LHCN-M2 (cell line): ENCODE data around the gene TBX3. TPM values are rescaled to one million over a fixed set of nuclear protein-coding genes. Genes with fewer than 3 reads are reported as not detected.

Experiments used
- DNase-seq: peaks from one replicate; pipeline ENCODE4 v3.0.0-alpha.2; 2012; ENCODE audit warnings: low read depth
- total RNA-seq: library from RNA; depleted of rRNA; stranded (reverse); fragments of >200 nt; gene quantifications from 2 replicates; pipeline ENCODE4 v1.2.3, GENCODE V29; 2014

TBX3 gene
- total RNA-seq, 1 experiment from 2014 or later: 19.3 TPM

DNA sequence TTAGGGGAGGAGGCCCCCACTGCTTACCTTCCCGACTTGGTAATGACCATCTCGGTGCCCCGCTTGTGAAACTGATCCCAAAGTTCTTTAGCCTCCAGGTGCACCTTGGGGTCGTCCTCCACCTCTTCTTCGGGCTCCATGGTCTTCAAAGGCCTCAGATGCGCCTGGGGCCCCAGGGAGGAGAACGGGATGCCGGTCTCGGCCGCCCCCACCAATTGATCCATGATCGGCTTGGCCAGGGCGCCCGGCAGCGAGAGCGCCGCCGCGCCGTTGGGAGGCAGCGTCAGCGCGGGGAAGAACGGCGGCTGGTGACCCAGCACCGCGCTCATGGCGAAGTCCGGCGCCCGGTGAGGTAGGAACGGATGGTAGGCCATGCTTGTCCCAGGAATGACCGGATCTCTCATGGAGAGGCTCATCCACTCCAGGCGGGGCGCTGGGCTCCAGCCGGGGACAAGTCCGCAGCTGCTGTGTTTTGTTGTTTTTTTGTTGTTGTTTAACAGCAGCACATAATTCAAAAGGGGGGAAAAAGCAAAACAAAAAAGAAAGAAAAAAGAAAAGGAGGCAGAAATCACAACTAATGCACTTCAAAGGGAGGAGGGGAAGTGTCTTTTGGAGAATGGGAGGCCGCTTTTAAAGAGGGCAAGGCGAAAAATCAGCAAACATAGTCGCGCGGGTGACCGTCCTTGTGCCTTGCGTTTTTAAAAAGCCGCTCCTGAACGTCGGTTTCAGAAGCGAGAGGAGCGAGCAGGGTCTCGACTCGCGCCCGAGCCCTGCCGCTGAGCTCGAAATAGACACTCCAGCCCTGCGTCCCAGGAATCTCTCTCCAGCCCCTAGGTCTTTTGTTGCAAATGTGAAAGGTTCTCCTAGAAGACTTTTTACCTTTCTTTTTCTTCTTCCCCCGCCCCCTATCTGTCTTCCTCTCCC, 928 bp downstream of the TBX3 start:
- peak; percentile 44 for DNase-seq

DNA sequence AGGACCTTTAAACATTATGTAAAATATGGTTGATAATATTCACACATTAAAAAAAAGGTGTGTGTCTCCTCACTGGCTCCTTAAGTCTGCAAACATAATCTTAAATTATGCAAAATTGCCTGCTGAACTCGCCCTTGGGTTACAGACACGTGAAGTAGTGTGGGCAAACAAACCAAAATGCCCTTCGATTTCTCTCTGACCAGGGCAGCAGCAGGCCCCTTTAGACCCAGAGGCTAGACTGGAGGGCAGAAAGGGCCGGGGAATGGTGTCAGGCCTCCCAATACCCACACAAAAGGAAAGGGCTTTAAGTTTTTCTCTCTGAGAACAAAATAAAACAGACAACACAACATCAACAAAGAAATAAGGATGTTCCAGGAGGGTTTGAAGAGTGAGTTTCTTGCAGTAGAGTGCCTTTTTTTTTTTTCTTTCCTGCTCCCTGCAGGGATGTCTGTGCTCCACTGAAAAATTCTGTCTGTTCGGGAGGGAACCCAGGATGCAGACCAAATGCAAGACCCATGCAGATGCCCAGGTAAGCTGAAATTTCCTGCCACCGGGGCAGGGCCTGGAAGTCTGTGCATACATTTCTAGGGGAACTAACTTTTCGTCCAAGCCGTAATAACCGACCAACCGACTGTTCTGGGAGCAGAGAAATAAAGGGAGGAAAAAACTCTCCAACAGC, 1.7 kb downstream of the TBX3 start:
- no peak for DNase-seq

DNA sequence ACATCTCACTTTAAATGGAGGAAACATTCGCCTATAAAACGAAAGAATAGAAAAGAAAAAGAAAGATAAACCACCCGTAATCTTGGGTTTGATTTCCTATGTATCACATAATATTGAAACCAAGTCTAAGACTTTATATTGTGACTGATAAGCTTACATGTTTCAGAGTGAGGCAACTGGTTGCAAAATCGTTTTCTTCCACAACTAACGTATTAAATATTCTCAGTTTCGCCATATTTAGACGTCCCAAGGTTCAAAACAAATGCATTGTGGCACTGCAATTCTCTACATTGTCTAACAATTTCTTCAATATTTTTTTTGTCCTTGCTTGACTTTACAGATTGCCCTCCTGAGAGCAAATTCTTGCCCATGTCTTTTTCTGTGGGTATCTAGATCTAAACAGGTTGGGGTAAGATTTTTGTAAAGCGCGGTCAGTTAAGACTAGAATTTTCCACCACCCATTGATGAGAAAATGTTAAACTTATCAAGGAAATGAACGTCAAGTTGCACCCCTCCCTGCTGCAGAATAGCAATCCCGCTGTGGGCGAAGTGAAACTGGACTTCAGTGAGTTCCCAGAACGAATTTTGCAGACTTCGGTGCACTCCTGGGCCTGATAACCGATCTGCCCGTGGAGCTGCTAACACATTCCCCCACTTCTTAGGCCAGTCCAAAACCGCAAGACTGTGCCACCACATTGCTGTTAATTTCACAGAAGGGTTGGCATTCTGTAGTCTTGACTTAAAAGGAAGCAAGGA, 2.7 kb downstream of the TBX3 start:
- DNase-seq: peak; percentile 55

DNA sequence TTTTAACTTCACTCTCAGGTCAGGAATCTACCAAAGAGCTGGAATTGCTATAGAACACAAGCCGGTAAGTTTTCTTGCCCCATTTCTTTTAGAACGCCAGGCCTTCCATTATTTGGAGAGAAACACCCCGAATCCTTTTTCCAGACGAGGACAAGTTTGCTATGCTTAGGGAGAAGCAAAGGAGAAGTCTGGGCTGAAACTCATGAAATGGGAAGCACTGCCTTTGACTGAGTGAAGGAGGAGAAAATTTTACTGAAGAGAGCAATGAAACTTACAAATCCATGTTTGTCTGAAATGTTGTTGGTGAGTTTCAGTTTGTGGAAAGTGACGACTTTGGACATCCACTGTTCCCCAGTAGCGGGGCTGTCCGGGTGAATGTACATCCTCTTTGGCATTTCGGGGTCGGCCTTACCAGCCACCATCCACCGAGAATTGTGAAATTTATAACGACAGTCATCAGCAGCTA, 3.3 kb downstream of the TBX3 start:
- no peak for DNase-seq

DNA sequence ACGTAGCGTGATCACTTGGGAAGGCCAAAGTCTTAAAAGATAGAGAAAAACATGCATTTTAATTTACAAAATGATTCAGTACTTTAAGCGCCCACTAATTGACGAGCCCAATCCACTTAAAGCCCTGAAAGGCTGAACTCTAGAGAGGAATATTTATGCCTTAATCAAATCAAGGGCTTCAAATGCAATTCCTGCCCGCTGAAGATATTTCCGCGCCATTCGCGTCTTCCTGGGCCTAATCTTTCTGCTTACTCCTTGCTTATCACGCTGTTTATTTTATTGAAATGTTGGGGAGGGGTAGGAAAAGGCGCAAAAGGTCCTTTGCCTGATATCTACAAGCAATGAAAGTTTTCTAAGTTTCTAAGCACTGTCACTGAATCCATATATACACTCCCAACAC, 4.0 kb downstream of the TBX3 start:
- no peak for DNase-seq

DNA sequence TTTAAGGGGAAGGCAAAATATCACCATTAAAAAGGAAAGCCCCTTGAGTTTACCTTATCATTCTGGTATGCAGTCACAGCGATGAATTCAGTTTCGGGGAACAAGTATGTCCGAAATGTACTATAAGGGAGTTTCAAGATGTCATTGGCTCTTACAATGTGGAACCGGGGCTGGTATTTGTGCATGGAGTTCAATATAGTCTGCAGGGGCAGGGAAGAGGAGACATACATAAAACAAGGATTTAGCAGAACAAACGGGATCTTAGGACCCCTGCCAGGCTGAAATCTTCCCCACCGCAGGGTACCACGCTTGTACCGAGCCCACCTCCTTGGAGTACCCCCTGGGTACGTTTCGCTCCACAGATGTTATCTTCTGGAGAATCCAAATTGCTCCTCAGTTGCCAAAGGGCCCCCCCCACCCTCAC, 4.5 kb downstream of the TBX3 start:
- DNase-seq: no peak

DNA sequence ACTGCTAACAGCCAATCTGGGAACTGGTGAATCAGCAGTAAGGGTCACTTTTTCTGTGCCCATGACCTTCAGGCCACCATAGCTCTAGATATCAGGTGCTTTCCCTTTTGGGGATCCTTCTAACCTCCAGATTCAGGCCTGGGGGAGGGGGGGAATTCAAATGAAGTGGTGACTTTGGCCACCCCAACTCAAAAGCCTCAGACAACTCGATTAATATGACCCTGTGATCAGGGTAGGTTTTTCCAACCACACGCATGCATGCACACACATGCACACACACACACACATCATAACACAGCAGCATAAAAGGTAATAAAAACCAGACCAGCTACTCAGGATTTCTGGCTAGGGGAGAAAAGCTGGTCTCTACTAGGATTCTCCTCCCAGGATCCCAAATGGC, 5.3 kb downstream of the TBX3 start:
- DNase-seq: no peak

DNA sequence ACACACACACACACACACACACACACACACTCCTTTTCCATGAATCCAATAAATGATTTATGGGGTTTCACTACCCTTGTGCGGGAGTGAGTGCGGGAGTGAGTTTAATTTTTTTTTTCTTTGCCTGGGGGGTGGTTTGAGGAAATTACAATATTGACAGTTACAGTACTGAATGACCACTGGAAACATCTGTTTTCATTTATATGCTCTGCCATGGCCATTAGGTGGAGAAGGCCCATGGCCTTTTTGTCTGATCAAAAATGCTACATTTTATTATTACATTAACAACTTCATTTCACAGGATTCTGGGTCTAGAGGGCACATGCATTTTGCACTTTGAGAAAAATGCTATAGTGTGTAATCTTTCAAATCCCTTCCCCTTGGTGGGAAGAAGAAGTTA, 5.9 kb downstream of the TBX3 start:
- no peak for DNase-seq

DNA sequence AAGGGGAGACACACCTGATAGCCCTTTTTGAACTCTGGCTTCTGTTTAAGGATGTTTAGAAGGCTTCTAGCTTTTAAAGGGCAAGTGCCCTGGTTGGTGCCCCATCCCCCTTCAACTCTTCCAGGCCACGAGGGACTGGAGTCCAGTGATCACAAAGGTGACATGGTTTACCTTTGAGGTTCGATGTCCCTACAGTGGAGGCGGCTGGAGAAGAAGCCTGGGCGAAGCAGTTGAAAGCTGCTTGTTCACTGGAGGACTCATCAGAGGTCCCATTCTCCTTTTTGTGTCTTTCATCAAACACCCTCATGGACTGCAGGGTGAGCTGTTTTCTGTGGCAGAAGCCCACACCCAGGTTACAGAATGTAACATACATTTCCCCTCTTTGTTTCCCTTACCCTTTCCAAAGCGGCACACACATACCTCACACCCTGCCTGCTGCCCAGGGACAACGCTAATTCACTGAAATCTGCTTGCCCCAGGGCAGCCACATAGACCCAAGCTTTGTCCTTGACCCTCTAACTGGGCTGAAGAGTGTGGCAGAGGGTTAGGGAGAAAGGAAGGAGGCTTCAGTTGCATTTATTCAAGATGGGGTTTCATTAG, 7.7 kb downstream of the TBX3 start:
- DNase-seq: no peak

DNA sequence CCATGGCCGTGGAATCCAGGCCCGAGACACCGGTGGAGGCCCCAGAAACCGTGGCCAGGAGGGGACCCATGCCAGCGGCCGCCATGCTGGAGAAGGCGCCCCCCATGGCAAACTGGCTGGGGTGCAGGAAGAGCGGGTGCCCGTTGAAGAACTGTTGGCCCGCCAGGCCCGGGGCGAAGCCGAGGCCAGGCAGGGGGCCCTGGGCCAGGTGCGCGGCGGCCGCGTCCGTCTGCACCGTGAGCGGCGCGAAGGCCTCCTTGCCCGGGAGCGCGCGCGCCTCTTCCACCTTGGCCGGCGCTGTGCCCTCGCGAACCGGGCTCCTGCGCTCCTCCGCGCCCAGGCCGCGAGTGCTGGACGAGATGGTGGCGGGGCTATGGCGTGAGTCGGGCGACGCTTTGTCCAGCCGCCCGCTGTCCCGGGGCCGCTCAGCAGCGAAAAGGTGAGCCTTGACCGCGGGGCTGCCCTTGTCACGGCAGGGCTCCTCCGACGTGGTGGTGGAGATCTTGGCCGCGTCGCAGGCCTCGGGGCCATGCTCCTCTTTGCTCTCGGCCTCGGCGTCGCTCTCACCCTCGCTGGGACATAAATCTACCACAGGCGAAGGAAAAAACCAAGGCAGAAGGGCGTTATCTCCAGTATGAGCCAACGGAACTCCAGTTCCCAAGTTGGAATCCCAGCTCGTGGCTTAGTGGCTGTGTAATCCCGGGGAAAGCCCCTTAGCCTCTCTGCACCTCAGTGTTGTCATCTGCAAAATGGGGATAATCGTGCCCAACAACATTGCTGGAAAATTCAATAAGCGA, 9.5 kb downstream of the TBX3 start:
- no peak for DNase-seq

DNA sequence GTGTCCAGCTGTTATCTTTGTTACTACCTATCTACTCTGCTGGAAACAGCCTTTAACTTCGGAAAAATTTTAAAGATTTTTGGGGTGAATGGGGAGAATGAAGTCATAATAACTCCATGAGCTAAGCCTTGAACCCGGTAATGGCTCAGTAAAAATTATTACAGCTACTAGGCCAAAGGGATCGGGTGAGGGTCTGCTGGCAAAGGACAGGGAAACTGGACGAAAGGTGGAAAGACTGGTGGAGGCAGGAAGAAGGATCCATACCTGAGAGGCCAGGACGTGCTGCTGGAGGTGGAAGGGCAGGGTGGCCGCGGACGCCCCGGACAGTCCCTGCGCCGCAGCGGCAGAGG, 10.1 kb downstream of the TBX3 start:
- DNase-seq: no peak

DNA sequence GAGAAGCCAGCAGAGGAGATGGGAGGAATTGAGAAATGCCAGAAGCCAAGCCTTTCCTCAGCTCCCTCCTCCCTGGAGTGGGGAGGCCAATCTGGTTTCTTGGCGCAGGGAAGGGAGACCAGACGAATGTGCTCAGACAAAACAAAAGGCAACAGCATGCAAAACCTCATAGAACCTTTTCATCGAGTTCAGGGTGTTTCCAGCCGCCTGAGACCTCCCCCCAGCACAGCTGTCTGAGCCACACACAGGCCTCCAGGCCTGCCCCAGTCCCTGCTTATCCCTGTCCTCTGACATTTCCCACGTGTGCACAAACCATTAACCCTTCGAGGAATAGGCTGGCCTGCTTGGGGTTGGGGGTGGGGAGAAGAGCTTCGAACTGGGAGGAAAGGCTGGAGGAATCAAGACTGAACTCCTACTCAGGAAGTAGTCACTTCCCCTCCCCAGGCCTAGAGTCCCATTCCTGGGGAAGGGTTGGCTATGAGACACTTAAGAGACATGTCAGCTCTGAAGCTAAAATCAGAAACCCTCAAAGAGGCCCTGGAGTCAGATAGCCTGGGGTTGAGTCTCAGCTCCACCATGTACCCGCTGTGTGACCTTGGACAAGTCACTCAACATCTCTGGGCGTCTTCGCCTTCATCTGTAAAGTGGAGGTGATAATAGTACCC, 10.7 kb downstream of the TBX3 start:
- DNase-seq: no peak

DNA sequence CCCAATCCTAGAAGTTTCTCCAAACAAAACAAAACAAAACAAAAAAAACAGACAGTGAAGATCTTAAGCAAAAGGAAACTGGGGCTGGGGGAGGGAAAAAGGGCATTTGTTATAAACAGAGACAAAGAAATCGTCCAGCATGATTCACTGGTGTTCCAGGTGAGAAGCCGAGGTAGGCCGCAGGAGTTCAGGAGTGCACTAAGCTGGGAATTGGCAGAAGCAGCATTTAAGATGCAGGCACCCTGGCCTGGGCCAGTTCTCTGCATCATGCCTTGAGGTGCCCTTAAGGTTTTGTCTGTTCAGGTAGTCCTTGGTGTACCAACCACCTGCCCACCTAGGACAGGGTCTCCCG, 11.2 kb downstream of the TBX3 start:
- no peak for DNase-seq

DNA sequence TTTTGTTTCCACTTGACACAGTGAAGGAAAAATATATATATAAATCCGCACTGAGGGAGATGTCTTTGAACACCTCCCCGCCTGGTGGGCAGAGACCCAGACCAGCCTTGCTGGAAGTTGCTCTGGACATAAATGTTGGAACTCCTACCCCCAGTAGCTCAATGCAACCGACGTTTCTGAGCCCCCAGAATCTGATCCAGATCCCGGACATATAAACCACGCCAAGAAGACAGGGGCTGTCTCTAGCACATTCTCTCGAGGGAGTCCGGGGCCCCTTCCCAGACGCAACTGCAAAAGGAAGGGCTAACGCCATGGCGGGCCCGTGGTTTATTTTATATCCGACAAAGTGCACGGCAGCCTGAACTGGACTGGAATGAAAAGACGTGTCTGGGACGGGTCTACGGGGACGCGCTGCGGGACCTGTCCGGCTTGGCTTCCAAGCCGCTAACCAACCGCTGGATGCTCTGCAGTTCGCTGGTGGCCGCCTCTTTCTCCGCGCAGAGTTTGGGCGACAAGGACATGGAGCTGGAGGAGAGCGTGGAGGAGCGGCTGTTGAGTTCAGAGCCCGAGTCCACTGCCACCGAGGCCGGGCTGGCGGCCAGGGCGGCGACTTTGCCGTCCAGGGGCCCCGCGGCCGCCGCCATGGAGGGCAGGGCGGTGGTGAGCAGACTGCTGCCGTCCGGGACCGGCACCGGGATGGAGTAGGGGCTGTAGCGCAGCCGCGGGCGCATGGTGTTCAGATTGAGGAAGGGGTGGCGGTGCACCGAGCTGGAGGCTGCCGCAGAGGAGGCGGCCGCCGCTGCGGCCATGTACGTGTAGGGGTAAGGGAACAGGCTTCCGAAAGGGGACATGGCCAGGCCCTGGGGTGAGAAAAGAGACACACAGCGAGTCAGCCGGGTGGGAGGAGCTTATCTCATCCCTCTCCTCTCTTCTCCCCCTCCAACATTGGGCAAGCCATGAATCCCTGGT, 12.2 kb downstream of the TBX3 start:
- DNase-seq: no peak

DNA sequence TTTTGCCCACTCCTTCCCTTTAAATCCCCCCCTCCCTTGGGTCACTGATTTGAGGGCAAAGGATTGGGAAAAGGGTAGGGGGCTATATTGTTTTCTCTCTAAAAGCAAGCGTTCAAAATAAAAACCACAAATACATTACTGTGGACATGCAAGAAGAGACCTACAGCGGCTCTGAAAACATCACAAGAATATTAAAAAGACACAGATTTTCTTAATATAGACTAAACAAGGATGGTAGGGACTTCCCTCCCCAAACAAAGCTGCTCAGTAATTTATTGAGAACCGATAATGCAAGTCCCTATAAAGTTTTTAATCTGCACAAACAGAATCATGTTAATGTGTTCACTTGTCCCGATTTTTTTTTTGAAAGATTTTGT, 12.9 kb downstream of the TBX3 start:
- no peak for DNase-seq

DNA sequence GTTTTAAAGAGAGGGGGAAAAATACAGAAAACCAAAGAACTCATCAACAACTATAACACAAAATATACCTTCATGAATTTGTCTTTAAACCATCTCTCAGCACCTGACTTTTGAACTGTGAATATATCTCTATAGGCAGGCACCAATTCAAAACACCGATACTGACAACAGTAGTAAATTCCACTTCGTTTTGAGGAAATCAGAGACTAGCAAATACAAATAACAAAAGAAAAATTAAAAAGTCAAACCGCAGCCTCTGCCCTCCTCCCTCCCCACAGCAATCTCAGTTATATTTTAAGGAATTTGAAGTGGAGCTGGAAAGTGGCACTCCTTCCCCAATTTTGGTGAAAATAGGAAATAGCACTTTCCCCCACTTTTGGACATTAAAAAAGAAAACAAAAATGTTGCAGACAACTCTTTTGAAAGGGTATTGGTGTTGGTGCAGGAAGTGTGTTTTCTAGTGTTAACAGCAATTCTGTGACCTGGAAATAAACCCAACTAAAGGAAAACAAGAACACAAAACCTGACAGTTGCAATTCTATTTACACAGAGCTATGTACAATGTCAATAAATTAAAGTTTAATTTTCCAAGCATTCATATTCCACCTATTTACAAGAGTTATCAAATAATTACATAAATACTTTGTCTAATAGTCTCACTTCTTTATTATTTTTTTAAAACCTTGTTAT, 13.5 kb downstream of the TBX3 start:
- DNase-seq: no peak

DNA sequence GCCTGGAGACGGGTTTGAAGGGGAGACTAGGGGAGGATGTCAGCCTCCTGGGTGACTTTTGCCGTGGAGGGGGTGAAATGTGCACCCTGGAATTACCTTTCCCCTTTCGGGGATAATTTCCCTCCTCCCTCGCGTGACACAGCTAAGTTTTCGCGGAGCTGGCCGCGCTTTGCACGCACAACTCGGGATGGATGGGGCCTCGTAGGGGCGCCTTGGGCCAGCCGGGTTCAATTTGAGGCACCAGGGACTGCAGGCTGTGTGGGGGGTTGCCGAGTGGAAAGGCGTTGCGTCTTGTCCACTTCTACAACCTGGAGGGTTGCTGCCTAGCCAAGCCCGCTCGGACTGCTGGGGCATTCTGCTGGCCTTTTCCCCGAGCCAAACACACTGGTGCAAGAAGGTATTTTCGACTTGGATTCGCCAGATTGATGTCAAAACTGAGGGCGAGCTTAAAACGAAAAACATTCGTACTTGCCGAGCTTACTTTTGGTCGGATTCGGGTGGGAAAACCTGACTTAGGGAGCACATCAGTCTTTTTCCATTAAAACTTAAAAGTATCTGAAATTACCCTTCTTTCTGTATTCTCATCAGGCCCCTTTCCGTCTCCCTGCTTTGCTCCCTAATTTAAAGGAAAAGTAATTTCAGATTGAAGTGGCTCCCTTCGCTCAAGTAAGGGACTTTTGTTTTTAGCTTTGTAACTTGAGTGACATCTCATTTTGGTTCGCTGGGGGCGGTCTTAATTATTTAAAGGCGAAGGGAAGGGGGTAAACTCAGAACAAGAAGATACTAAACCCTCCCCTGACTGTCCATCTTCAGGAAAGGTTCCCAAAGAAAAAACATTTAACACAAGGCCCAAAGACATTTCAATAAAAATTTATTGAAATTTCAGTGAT, 14.3 kb downstream of the TBX3 start:
- no peak for DNase-seq

DNA sequence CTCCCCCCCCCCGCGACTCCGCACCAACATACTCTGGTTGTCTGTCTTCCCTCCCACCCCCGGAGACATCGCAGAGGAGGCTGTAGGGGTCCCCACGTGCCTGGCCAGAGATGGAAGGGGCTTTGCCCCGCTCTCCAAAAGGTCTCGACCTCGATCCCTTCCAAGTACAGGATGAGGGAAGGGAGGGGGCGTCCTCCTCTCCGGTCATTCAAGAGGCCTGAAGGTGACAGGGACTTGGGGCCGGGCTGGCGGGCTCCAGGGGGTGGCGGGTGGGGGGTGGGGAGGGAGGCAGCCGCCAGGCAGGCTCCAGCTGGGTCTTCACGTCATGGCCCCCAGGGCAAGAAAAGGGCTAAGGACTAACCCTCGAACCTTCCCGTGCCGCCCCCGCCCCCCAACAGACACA, 15.1 kb downstream of the TBX3 start:
- no peak for DNase-seq
